GM04503 (cell line): ENCODE measurements around the gene CD177.
"Not testable (repeated sequence)": the region's sequence is repeated elsewhere in the genome, so short reads cannot be mapped to it uniquely, and the experiment has no call there.

Experiments
- DNase-seq: peaks from one replicate; pipeline ENCODE4 v3.0.0-alpha.2; 2012; ENCODE audit warnings: low read depth

CD177 gene

DNA sequence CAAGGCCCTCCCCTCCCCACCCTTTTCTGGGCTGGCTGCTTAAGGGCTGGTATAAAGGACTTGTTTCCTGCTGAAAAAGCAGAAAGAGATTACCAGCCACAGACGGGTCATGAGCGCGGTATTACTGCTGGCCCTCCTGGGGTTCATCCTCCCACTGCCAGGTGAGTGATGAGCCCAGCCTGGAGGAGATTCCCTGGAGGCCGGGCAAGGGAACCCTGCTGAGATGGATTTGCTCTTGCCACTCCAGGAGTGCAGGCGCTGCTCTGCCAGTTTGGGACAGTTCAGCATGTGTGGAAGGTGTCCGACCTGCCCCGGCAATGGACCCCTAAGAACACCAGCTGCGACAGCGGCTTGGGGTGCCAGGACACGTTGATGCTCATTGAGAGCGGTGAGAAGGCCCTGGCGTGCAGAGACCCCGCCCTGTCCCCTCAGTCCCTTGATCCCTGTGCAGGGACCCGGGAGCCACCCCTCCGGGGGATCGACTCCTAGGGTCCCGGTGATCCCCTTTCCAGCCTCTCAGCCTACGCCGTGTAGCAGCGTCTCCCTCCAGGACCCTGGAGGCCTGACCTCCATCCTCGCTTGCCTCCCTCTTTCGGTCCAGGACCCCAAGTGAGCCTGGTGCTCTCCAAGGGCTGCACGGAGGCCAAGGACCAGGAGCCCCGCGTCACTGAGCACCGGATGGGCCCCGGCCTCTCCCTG, at the start of gene CD177:
CD177 (plus strand) TSS at position 81 of the 699 bp plus-strand sequence; CDS start at position 110, 29 bp downstream.
- no peak for DNase-seq

GRCh38 chr19:43305642-43306041, 47.8 kb upstream of the CD177 start:
- DNase-seq: no peak

DNA sequence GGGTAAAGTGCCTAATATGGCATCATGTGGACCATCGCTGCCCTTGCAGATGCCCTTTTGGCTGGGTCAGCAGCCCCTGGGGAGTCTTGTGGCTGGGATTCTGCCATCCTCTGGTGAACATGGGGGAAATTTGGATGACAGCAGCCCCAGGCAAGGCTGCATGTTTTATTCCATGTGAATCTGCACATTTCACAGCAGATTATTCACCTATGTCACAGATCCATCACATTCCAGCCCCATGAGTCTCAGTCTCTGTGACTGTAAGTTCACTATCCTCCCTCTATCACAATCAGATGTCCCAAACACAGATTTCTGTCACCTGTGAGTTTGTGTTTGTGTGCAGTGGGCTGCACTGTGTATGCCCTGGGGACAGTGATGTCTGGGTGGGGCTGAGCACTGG, 47.4 kb upstream of the CD177 start:
- no peak for DNase-seq

- no peak for DNase-seq
These were observed 45.2 kb upstream of the CD177 start for GRCh38 chr19:43308244-43308815.

DNA sequence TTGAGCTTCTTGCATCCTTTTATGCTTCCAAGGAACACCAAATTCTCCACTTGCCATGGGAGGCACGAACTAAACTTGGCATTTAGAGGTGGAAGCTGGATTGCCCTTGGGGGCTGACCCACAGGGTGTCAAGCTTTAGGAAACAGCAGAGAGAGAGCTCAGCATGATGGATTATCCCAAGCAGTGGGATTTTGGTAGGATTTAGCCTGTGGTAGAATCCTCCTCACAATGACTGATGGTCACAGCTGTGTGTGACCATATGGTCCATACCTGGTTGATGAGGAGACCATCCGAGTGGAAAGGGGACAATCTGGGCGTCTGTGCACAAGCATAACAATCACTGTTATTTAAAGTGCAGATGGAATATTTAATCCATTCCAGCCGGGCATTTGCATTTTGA, 44.0 kb upstream of the CD177 start:
- no peak for DNase-seq

- DNase-seq: no peak
These were observed 43.3 kb upstream of the CD177 start for GRCh38 chr19:43310221-43310620.

DNA sequence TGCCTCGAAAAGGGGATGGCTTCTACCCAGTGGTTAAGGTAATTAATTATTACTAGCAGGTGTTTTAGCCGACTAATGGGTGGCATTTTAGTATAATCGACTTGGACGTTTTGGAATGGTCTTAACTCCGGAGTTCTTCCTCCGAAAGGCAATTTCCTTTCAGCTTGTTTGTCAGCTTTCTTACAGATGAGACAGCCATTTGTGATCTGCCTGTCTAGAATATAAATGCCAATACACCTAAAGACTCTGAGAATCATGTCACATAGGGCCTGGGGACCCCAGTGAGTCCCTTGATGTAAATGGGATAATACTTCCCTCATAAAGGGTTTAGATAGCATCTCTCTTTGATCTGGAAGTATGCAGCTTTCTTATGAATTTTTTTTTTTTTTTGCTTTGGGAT, 42.2 kb upstream of the CD177 start:
- DNase-seq: no peak

GRCh38 chr19:43311706-43312105, 41.8 kb upstream of the CD177 start:
- DNase-seq: no peak

DNA sequence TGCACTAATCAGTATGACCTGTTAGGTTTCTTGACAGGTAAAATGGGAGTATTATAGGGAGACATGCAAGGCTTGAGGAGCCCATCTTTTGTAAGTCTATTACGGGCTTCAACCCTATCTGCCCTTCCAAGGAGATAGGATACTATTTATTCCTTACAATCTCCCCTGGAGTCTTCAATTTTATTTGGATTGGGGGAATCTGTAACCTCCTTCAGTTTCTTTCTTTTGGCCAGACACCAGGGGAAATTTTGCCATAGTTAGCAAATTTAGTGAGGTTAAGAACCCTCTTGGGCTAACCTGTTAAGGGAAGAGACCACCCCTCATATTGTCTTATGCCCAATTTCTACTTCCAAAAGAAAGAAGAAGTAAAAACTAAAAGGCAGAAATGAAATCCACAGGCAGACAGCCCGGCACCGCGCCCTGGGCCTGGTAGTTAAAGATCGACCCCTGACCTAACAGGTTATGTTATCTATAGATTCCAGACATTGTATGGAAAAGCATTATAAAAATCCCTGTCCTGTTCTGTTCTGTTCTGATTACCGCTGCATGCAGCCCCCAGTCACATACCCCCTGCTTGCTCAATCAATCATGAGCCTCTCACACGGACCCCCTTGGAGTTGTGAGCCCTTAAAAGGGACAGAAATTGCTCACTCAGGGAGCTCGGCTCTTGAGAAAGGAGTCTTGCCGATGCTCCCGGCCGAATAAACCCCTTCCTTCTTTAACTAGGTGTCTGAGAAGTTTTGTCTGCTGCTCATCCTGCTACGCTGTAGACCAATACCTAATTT, 39.6 kb upstream of the CD177 start:
- no peak for DNase-seq

- DNase-seq: no peak
These were observed 37.6 kb upstream of the CD177 start for GRCh38 chr19:43315851-43316250.

- DNase-seq: no peak
These were observed 36.7 kb upstream of the CD177 start for GRCh38 chr19:43316591-43317319.

DNA sequence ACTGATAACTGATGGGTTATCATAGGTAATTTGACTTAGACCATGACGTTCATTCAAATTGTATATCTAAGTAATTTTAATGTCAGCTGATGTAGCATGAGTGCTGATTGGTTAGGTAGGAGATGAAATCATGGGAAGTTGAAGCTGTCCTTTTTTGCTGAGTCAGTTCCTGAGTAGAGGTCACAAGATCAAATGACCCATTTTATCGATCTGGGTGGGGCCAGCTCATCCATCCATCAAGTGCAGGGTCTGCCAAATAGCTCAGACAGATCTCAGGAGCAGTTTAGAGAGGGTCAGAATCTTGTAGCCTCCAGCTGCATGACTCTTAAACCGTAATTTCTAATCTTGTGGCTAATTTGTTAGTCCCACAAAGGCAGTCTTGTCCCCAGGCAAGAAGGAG, 35.3 kb upstream of the CD177 start:
- no peak for DNase-seq

- no peak for DNase-seq
These were observed 34.6 kb upstream of the CD177 start for GRCh38 chr19:43318796-43319314.

DNA sequence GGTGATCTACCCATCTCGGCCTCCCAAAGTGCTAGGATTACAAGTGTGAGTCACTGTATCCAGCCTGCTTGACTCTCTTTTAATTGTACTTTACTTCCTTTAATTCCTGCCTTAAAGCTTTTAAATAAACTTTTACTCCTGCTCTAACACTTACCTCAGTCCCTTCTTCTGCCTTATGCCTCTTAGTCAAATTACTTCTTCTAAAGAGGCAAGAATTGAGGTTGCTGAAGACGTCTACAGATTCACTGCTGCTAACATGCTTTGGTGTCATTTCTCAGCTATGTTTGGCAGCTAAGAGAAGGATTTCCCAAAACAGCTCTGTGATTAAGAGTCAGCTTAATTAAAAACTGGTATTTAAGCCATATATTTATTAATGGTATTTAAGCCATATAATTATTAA, 32.9 kb upstream of the CD177 start:
- DNase-seq: no peak

DNA sequence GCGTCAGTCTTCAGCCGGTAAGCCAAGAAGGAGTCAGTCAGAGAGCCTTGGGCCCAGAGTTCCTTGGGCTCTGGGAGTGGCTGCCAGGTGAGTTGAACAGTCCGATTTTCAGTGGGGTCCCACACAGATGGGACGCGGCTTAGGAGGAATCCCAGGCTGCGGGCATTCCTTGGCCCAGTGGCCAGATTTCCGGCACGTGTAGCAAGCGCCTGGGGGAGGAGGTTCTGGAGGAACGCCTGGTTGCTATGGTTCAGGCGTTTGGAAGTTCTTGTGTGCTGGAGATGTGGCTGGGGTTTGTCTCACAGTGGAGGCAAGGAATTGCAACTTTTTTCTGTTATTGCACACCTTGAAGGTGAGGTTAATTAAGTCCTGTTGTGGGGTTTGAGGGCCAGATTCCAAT, 26.7 kb upstream of the CD177 start:
- DNase-seq: not testable (repeated sequence)

- DNase-seq: not testable (repeated sequence)
These were observed 24.9 kb upstream of the CD177 start for GRCh38 chr19:43328561-43328960.

- not testable (repeated sequence) for DNase-seq
These were observed 24.4 kb upstream of the CD177 start for GRCh38 chr19:43329049-43329448.

DNA sequence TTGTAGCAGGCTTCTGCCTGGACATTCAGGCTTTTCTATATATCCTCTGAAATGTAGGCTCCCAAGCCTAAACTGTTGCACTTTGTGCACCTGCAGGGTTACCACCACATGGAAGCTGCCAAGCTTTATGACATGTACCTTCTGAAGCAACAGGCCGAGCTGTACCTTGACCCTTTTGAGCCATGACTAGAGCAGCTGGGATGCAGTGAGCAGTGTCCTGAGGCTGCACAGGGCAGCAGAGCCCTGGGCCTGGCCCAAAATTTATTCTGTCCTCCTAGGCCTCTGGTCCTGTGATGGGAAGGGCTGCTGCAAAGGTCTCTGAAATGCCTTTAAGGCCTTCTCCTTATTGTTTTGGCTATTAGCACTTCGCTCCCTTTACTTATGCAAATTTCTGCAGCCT, 23.5 kb upstream of the CD177 start:
- no peak for DNase-seq

DNA sequence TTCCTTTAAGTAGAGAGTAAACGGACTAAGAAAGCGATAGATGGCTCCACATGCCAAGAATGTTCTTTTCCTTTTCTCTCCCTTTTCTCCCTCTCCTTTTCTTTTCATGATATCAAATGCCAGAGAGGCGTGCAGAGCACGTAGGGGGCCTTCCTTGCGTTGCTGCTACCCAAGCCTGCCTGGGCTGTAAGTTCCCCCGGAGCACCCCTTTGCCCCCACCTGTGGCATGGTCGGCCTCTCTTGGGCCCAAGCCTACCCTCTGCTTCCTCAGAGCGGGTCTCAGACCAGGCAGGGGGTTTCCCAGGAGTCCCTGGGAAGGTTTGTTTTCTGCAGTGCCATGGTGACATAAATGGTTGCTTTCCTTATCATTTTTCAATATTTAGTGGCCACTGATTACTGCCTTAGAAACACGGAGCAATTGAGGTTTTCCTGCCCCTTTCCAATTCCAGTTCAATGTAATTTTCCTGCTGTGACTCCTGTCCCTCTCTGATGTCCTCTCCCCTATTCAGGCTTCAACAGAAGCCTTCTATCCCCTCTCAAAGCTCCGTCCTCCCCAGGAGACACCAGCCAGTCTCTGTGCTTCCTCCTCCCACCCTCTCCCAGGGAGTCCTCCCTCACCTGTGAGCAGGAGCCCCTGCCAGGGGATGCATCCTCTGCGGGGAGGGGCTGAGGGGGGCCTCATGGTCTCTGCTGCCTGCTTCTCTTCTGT, 22.6 kb upstream of the CD177 start:
- DNase-seq: no peak

- no peak for DNase-seq
These were observed 22.0 kb upstream of the CD177 start for GRCh38 chr19:43331435-43332010.
